H1 (cell line): ENCODE results near the gene DAZAP1. TPM values are rescaled to one million over a fixed set of nuclear protein-coding genes. Genes with fewer than 3 reads are reported as not detected.

Experiments
- CTCF ChIA-PET: fragments of 300-600 bp; sonication (Branson Sonifier 250); formaldehyde crosslinking; loops from one replicate; lab custom pipeline; 2021; ENCODE audit not compliant: partially characterized antibody; lab: Charles Lee
- POLR2A ChIA-PET: fragments of 300-600 bp; sonication (Branson Sonifier 250); formaldehyde crosslinking; loops from one replicate; lab custom pipeline; 2021; ENCODE audit warnings: inconsistent platforms; ENCODE audit not compliant: partially characterized antibody; lab: Charles Lee
- DNase-seq, 2 experiments: peaks; one replicate each; pipeline versions ENCODE4 v3.0.0 to v3.0.0-alpha.2; 2010 to 2022; ENCODE audit warnings: low spot score in 2 of 2, low read depth in 1 of 2, mixed read lengths in 1 of 2
- FAIRE-seq: peaks from 2 replicates; lab custom pipeline; 2011; peaks lifted over from hg19 to GRCh38; lab: Jason Lieb, UNC
- H2AFZ ChIP-seq: 2 replicates; pipeline ENCODE4 v1.8.1; 2012; ENCODE audit warnings: low read length, inconsistent platforms
- H2AK5ac ChIP-seq: 2 replicates; pipeline ENCODE4 v1.6.1; 2013; ENCODE audit warnings: low read depth, low read length
- H2BK120ac ChIP-seq: replicated peaks from 2 replicates; pipeline ENCODE3; 2013; ENCODE audit warnings: low read depth, low read length, inconsistent platforms
- H2BK12ac ChIP-seq: 2 replicates; pipeline ENCODE4 v1.6.1; 2013; ENCODE audit warnings: low read depth, low read length
- H2BK15ac ChIP-seq: 2 replicates; pipeline ENCODE4 v1.6.1; 2013; ENCODE audit warnings: low read length
- H2BK20ac ChIP-seq: 2 replicates; pipeline ENCODE4 v1.6.1; 2013; ENCODE audit warnings: low read length
- H2BK5ac ChIP-seq: 2 replicates; pipeline ENCODE4 v1.6.1; 2013; ENCODE audit warnings: low read depth, low read length
- H3K14ac ChIP-seq: 2 replicates; pipeline ENCODE4 v1.6.1; 2013; ENCODE audit warnings: inconsistent platforms; ENCODE audit not compliant: insufficient read length
- H3K18ac ChIP-seq: 2 replicates; pipeline ENCODE4 v1.6.1; 2013; ENCODE audit warnings: low read length; ENCODE audit errors: extremely low read depth
- H3K23ac ChIP-seq: 2 replicates; pipeline ENCODE4 v1.6.1; 2013; ENCODE audit warnings: inconsistent platforms; ENCODE audit not compliant: insufficient read length
- H3K23me2 ChIP-seq: 2 replicates; pipeline ENCODE4 v1.6.1; 2013; ENCODE audit warnings: low read depth, low read length
- H3K27ac ChIP-seq: 2 replicates; pipeline ENCODE4 v1.6.1; 2011; ENCODE audit warnings: low read depth, low read length, inconsistent platforms
- H3K27me3 ChIP-seq, 4 experiments: replicated peaks in 1 of 4; 1 replicate in 1 of 4; 2 replicates in 3 of 4; pipeline versions ENCODE4 v1.6.1 to v1.8.1; 2011 to 2013; ENCODE audit warnings: low read length in 3 of 4, mild to moderate bottlenecking in 3 of 4, inconsistent platforms in 2 of 4, mixed read lengths in 2 of 4, moderate library complexity in 1 of 4; ENCODE audit not compliant: control insufficient read depth in 3 of 4, insufficient read depth in 3 of 4; ENCODE audit errors: extremely low read depth in 1 of 4
- H3K36me3 ChIP-seq, 4 experiments: 2 replicates each; pipeline versions ENCODE4 v1.6.1 to v1.8.1; 2011 to 2013; ENCODE audit warnings: mild to moderate bottlenecking in 4 of 4, low read length in 3 of 4, moderate library complexity in 2 of 4, control low read depth in 1 of 4, inconsistent platforms in 1 of 4; ENCODE audit not compliant: insufficient read depth in 4 of 4, control insufficient read depth in 2 of 4
- H3K4ac ChIP-seq: replicated peaks from 2 replicates; pipeline ENCODE3; 2013; ENCODE audit warnings: low read length, low read depth, mixed read lengths, inconsistent platforms; ENCODE audit not compliant: insufficient read length
- H3K4me1 ChIP-seq, 4 experiments: replicated peaks in 1 of 4; 1 replicate in 1 of 4; 2 replicates in 3 of 4; pipeline versions ENCODE4 v1.6.1 to v1.8.1; 2011 to 2013; ENCODE audit warnings: low read length in 3 of 4, inconsistent platforms in 2 of 4, mixed read lengths in 1 of 4; ENCODE audit not compliant: insufficient read depth in 4 of 4, control insufficient read depth in 3 of 4
- H3K4me2 ChIP-seq, 2 experiments: 2 replicates each; pipeline versions ENCODE4 v1.6.1 to v1.8.1; 2011 to 2013; ENCODE audit warnings: low read depth in 2 of 2, low read length in 2 of 2, control low read depth in 1 of 2, inconsistent platforms in 1 of 2, mild to moderate bottlenecking in 1 of 2; ENCODE audit not compliant: insufficient read depth in 1 of 2
- H3K4me3 ChIP-seq, 4 experiments: fragments of 200-600, 300-600 bp in 1 of 4; sonication (generic), shearing (Covaris generic), sonication (Bioruptor Twin) in 1 of 4; 2 replicates each; pipeline versions ENCODE4 v1.5.1 to v1.8.1; 2011 to 2016; ENCODE audit warnings: low read length in 4 of 4, low read depth in 3 of 4, control low read depth in 2 of 4, inconsistent platforms in 2 of 4, mild to moderate bottlenecking in 2 of 4, mixed read lengths in 1 of 4, moderate library complexity in 1 of 4; ENCODE audit not compliant: insufficient read depth in 2 of 4; ENCODE audit errors: extremely low read depth in 1 of 4
- H3K56ac ChIP-seq: replicated peaks from 2 replicates; pipeline ENCODE3; 2013; ENCODE audit warnings: low read depth, mild to moderate bottlenecking, mixed read lengths, low read length, inconsistent platforms; ENCODE audit not compliant: insufficient read length
- H3K79me1 ChIP-seq: 2 replicates; pipeline ENCODE4 v1.6.1; 2013; ENCODE audit warnings: low read depth, low read length, control low read depth
- H3K79me2 ChIP-seq, 2 experiments: 2 replicates each; pipeline versions ENCODE4 v1.6.1 to v1.8.1; 2012 to 2013; ENCODE audit warnings: low read length in 2 of 2, mild to moderate bottlenecking in 2 of 2, inconsistent platforms in 1 of 2; ENCODE audit not compliant: insufficient read depth in 2 of 2, control insufficient read depth in 1 of 2
- H3K9ac ChIP-seq, 4 experiments: replicated peaks in 1 of 4; 1 replicate in 1 of 4; 2 replicates in 3 of 4; pipeline versions ENCODE4 v1.6.1 to v1.8.1; 2011 to 2013; ENCODE audit warnings: low read depth in 3 of 4, low read length in 3 of 4, control low read depth in 2 of 4, mild to moderate bottlenecking in 2 of 4, moderate library complexity in 2 of 4, inconsistent platforms in 1 of 4; ENCODE audit errors: extremely low read depth in 1 of 4
- H3K9me3 ChIP-seq, 2 experiments: 2 replicates each; pipeline versions ENCODE4 v1.6.1 to v1.8.1; 2012 to 2013; ENCODE audit warnings: mild to moderate bottlenecking in 2 of 2, moderate library complexity in 2 of 2, control low read depth in 1 of 2, inconsistent platforms in 1 of 2, low read depth in 1 of 2, low read length in 1 of 2, mixed read lengths in 1 of 2; ENCODE audit not compliant: insufficient read depth in 2 of 2
- H4K20me1 ChIP-seq, 2 experiments: replicated peaks in 1 of 2; 2 replicates each; pipeline versions ENCODE3 to v1.8.1; 2011 to 2013; ENCODE audit warnings: inconsistent platforms in 2 of 2, low read length in 2 of 2, mild to moderate bottlenecking in 1 of 2; ENCODE audit not compliant: insufficient read depth in 2 of 2, control insufficient read depth in 1 of 2
- H4K5ac ChIP-seq: 2 replicates; pipeline ENCODE4 v1.6.1; 2013; ENCODE audit warnings: low read length, low read depth, mixed read lengths, inconsistent platforms; ENCODE audit not compliant: insufficient read length
- H4K8ac ChIP-seq: 2 replicates; pipeline ENCODE4 v1.8.0; 2013; ENCODE audit warnings: mild to moderate bottlenecking, moderate library complexity, low read length, inconsistent platforms; ENCODE audit not compliant: insufficient read depth; ENCODE audit errors: extremely low read depth
- H4K91ac ChIP-seq: replicated peaks from 2 replicates; pipeline ENCODE3; 2013; ENCODE audit warnings: low read length, mixed read lengths, inconsistent platforms; ENCODE audit not compliant: insufficient read length
- SIX5 ChIP-seq: IDR thresholded peaks from 2 replicates; pipeline ENCODE4 v1.6.1; 2011; ENCODE audit warnings: mild to moderate bottlenecking, low read depth, low read length
- whole genome bisulfite sequencing, 2 experiments: shearing (Covaris generic) in 1 of 2; methylation state at CpG; one replicate each; pipeline versions ENCODE4 v1.1.6 to v1.1.7; 2013 to 2015; ENCODE audit warnings: low lambda C conversion rate in 2 of 2, mixed read lengths in 2 of 2, inconsistent platforms in 1 of 2, low coverage in 1 of 2, missing lambda C conversion rate in 1 of 2; ENCODE audit not compliant: insufficient replicate concordance in 2 of 2, insufficient coverage in 1 of 2, insufficient read length in 1 of 2; ENCODE audit errors: extremely low coverage in 1 of 2, missing lambda C conversion rate in 1 of 2; 5-methylcytosine and 5-hydroxymethylcytosine counted together
- polyA plus RNA-seq, 7 experiments: library from polyadenylated mRNA; depleted of rRNA in 3 of 7; stranded (reverse) in 5 of 7; unstranded in 2 of 7; fragments of >200 nt in 5 of 7; fragments of 200-250 nt in 2 of 7; gene quantifications; 1 replicate in 5 of 7; 2 replicates in 1 of 7; 4 replicates in 1 of 7; pipeline versions ENCODE4 v1.2.1 to v1.2.3, GENCODE V29; 2011 to 2013; ENCODE audit warnings: missing spikeins in 2 of 7, mixed read lengths in 2 of 7
- total RNA-seq: library from RNA; stranded (reverse); fragmentation: NEBNext Ultra II Directional; extraction: Animal tissue kit (Norgen Biotek cat#: 25700); gene quantifications from 2 replicates; pipeline ENCODE4 v1.2.1, GENCODE V29; 2021

The DAZAP1 gene
- total and polyA plus RNA-seq, 2 of the 8 experiments (the other 6 are each of a cell fraction or from before 2014, with no cell fraction given) = 79.6 to 341 TPM

DNA sequence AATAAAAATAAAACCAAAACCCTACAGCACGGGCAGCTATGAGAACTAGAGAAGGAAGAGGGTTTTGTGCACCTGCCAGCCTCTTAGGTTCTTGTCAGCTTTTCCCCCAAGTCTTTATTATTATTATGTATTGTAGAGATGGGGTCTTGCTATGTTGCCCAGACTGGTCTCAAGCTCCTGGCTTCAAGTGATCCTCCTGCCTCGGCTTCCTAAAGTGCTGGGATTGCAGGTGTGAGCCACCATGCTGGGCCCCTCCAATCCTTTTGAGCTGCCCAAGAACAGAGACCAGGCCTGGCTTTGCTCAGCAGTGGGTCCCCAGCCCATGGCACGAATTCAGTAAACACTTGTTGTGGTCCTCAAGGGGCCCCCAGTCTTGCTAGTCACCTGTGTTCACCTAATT lies 25.1 kb upstream of the DAZAP1 start:
- Histone ChIP-seq H3K18ac (no peak overlapping the region), H3K56ac (no peak overlapping the region), H4K91ac (no peak overlapping the region), H4K5ac (no peak overlapping the region), H3K79me1 (0 out of 2 replicates have a peak, but pooled peaks cover 4% of the 10 kb centered on the region), H3K9ac (no peak overlapping the region), H4K20me1 (peaks cover 2 to 8% of the 10 kb centered on the region in 2 experiments), H3K4me2 (no peak overlapping the region; a peak in 1 of 4 replicates), H3K27me3 (no peaks in the 10 kb centered on the region), H3K36me3 (peaks cover 0 to 8% (median 0%) of the 10 kb centered on the region in 4 experiments; a peak in 2 of 8 replicates), H3K9me3 (no peaks in the 10 kb centered on the region), H2AFZ (no peak overlapping the region), H3K23ac (no peak overlapping the region), H2AK5ac (no peak overlapping the region), H2BK12ac (no peak overlapping the region), H4K8ac (no peak overlapping the region), H3K23me2 (peaks cover 6% of the 10 kb centered on the region; the same call in 1 of the 2 replicates), H3K27ac (no peak overlapping the region), H3K4me3 (no peak overlapping the region), H3K4ac (no peak overlapping the region), H2BK5ac (no peak overlapping the region), H3K79me2 (0 out of 4 replicates have a peak, but pooled peaks cover 0 to 4% of the 10 kb centered on the region in 2 experiments), H3K14ac (no peak overlapping the region), H2BK120ac (no peak overlapping the region), H3K4me1 (peaks cover 0 to 7% (median 3%) of the 10 kb centered on the region in 4 experiments; a peak in 4 of 7 replicates), H2BK20ac (no peak overlapping the region), H2BK15ac (no peak overlapping the region)
- no peak for TF ChIP-seq SIX5
- no peak for DNase-seq
- FAIRE-seq = no peak
- ChIA-PET CTCF (interaction anchor here (0.9 to 2.6 kb wide), 5 partner anchors 18 to 105 kb away, joined by 4 to 10 read pairs (median 6); no protein-coding TSS in a partner anchor), POLR2A (interaction anchor here (0.6 to 2.7 kb wide), 11 partner anchors 9 to 719 kb away, joined by 3 to 10 read pairs (median 6); partner anchors contain the start of genes CIRBP, FAM174C and RNF126)
- 96% methylated on average over 3 of the region's 3 CpGs; no CpG with 5 or more reads in 1 of the 2 experiments for WGBS, 2 experiments
